SK-N-SH treated with all-trans-retinoic acid at 6 μM for 48 hours (cell line): ENCODE results near the gene ADARB2.

Source experiments
- ATAC-seq: fragments of 200-7000 bp; cut with Tn5 transposase; 3 replicates; pipeline ENCODE4 v1.9.1; 2020; ENCODE audit warnings: mild to moderate bottlenecking, moderate library complexity
- ARNTL ChIP-seq: fragments of 450-650 bp; formaldehyde crosslinking; IDR thresholded peaks from 2 replicates; pipeline ENCODE4 v1.5.0; 2020; ENCODE audit warnings: low read depth, mild to moderate bottlenecking, moderate library complexity, borderline replicate concordance
- BACH2 ChIP-seq: fragments of 250-450 bp; sonication (Bioruptor Pico); IDR thresholded peaks from 2 replicates; pipeline ENCODE4 v1.9.0; 2021; ENCODE audit warnings: mild to moderate bottlenecking, borderline replicate concordance
- CSDC2 ChIP-seq: fragments of 250-450 bp; sonication (Bioruptor Pico); IDR thresholded peaks from 2 replicates; pipeline ENCODE4 v1.5.0; 2020; ENCODE audit warnings: mild to moderate bottlenecking, moderate library complexity
- CSRNP3 ChIP-seq: fragments of 250-450 bp; sonication (Bioruptor Pico); IDR thresholded peaks from 2 replicates; pipeline ENCODE4 v1.5.1; 2021; ENCODE audit warnings: mild to moderate bottlenecking, moderate library complexity
- ESRRG ChIP-seq: fragments of 250-450 bp; sonication (Bioruptor Pico); IDR thresholded peaks from 2 replicates; pipeline ENCODE4 v1.6.1; 2021; ENCODE audit warnings: mild to moderate bottlenecking
- GLIS3 ChIP-seq: fragments of 250-450 bp; sonication (Bioruptor Pico); IDR thresholded peaks from 2 replicates; pipeline ENCODE4 v1.5.0; 2020; ENCODE audit warnings: mild to moderate bottlenecking, moderate library complexity
- ISL1 ChIP-seq: fragments of 250-450 bp; sonication (Bioruptor Pico); IDR thresholded peaks from 2 replicates; pipeline ENCODE4 v2.1.2; 2022; ENCODE audit warnings: mild to moderate bottlenecking, moderate library complexity
- OSR1 ChIP-seq: fragments of 250-450 bp; sonication (Bioruptor Pico); IDR thresholded peaks from 2 replicates; pipeline ENCODE4 v1.8.0; 2022; ENCODE audit warnings: moderate library complexity, mild to moderate bottlenecking, inconsistent platforms
- PPARA ChIP-seq: fragments of 250-450 bp; sonication (Bioruptor Pico); IDR thresholded peaks from 2 replicates; pipeline ENCODE4 v1.5.0; 2020; ENCODE audit warnings: mild to moderate bottlenecking, borderline replicate concordance
- SNAI2 ChIP-seq: fragments of 250-450 bp; sonication (Bioruptor Pico); IDR thresholded peaks from 2 replicates; pipeline ENCODE4 v1.5.0; 2020; ENCODE audit warnings: mild to moderate bottlenecking, moderate library complexity
- TCF4 ChIP-seq: fragments of 250-450 bp; sonication (Bioruptor Pico); IDR thresholded peaks from 2 replicates; pipeline ENCODE4 v1.8.0; 2021; ENCODE audit warnings: mild to moderate bottlenecking, moderate library complexity, borderline replicate concordance
- TOX ChIP-seq: fragments of 250-450 bp; sonication (Bioruptor Pico); IDR thresholded peaks from 2 replicates; pipeline ENCODE4 v1.8.0; 2021; ENCODE audit warnings: mild to moderate bottlenecking, moderate library complexity, borderline replicate concordance
- TSHZ2 ChIP-seq: fragments of 250-450 bp; sonication (Bioruptor Pico); IDR thresholded peaks from 2 replicates; pipeline ENCODE4 v1.5.0; 2020; ENCODE audit warnings: mild to moderate bottlenecking, moderate library complexity
- ZC3H10 ChIP-seq: fragments of 250-450 bp; sonication (Bioruptor Pico); IDR thresholded peaks from 2 replicates; pipeline ENCODE4 v1.5.1; 2021; ENCODE audit warnings: mild to moderate bottlenecking, moderate library complexity
- ZFP3 ChIP-seq: fragments of 250-450 bp; sonication (Bioruptor Pico); IDR thresholded peaks from 2 replicates; pipeline ENCODE4 v1.5.0; 2020; ENCODE audit warnings: mild to moderate bottlenecking, moderate library complexity
- ZFP30 ChIP-seq: fragments of 450-650 bp; formaldehyde crosslinking; IDR thresholded peaks from 2 replicates; pipeline ENCODE4 v1.5.0; 2022; ENCODE audit warnings: mild to moderate bottlenecking, moderate library complexity
- ZNF565 ChIP-seq: fragments of 450-650 bp; formaldehyde crosslinking; conservative IDR thresholded peaks from 2 replicates; pipeline ENCODE4 v1.5.0; 2020; ENCODE audit warnings: low read depth, mild to moderate bottlenecking, moderate library complexity
- ZNF70 ChIP-seq: fragments of 450-650 bp; formaldehyde crosslinking; IDR thresholded peaks from 2 replicates; pipeline ENCODE4 v1.5.0; 2020; ENCODE audit warnings: mild to moderate bottlenecking, moderate library complexity
- ZNF8 ChIP-seq: fragments of 450-650 bp; formaldehyde crosslinking; IDR thresholded peaks from 2 replicates; pipeline ENCODE4 v1.5.0; 2020; ENCODE audit warnings: mild to moderate bottlenecking, moderate library complexity
- TF ChIP-seq, protein P1 (sequence below): fragments of 250-450 bp; sonication (Bioruptor Pico); IDR thresholded peaks from 2 replicates; pipeline ENCODE4 v1.8.0; 2021; ENCODE audit warnings: low read depth, mild to moderate bottlenecking, moderate library complexity, borderline replicate concordance
- TF ChIP-seq, protein P2 (sequence below): fragments of 250-450 bp; sonication (Bioruptor Pico); IDR thresholded peaks from 2 replicates; pipeline ENCODE4 v1.8.0; 2020; ENCODE audit warnings: mild to moderate bottlenecking, moderate library complexity, borderline replicate concordance
- TF ChIP-seq, protein P3 (sequence below): fragments of 250-450 bp; sonication (Bioruptor Pico); IDR thresholded peaks from 2 replicates; pipeline ENCODE4 v1.5.1; 2020; ENCODE audit warnings: low read depth, mild to moderate bottlenecking, moderate library complexity

Gene ADARB2

DNA sequence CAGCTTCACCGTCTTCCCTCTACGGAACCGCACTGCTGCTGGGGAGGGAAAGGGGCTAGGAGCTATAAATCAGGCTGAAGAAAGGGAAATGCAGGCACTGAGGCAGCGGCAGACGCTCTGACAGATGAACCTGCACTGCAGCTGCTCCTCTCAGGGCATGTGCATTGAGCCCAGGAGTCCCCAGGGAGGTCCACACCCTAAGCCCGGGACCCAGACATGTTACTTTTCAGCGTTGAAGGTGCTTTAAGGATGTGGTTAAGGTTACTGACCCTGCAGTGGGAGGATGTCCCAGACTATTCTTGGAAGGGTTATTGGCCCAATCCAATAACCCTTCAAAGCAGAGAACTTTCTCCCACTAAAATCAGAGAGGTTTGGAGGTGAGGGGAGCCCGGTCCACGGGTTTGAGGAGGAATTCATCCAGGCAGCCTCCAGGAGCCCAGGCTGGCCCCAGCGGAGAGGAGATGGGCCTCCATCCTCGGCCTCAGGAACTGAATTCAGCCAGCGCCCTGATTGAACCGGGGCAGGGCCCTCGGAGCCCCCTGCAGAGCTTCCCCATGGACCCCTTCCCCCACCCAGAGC lies 75.4 kb downstream of the ADARB2 start (continued):
- TF ChIP-seq ZNF8 (CRISPR knock-in tag) (no peak), ZNF565 (no peak), BACH2 (no peak), SNAI2 (CRISPR knock-in tag) (no peak), ZNF70 (CRISPR knock-in tag) (no peak)

- TF ChIP-seq ZNF8 (CRISPR knock-in tag) = no peak
- no peak for TF ChIP-seq ZFP30 (CRISPR knock-in tag)
- no peak for TF ChIP-seq ZNF565
- no peak for TF ChIP-seq ISL1
- no peak for TF ChIP-seq TOX
- no peak for TF ChIP-seq SNAI2 (CRISPR knock-in tag)
- no peak for TF ChIP-seq ZC3H10 (CRISPR knock-in tag)
- TF ChIP-seq ARNTL (CRISPR knock-in tag) = no peak
- TF ChIP-seq PPARA (CRISPR knock-in tag) = no peak
- TF ChIP-seq ESRRG (CRISPR knock-in tag) = no peak
- TF ChIP-seq, protein P1, sequence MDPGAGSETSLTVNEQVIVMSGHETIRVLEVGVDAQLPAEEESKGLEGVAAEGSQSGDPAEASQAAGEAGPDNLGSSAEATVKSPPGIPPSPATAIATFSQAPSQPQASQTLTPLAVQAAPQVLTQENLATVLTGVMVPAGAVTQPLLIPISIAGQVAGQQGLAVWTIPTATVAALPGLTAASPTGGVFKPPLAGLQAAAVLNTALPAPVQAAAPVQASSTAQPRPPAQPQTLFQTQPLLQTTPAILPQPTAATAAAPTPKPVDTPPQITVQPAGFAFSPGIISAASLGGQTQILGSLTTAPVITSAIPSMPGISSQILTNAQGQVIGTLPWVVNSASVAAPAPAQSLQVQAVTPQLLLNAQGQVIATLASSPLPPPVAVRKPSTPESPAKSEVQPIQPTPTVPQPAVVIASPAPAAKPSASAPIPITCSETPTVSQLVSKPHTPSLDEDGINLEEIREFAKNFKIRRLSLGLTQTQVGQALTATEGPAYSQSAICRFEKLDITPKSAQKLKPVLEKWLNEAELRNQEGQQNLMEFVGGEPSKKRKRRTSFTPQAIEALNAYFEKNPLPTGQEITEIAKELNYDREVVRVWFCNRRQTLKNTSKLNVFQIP (CRISPR knock-in tag) = no peak
- no peak for TF ChIP-seq CSRNP3
- TF ChIP-seq TCF4 (CRISPR knock-in tag) = no peak
- TF ChIP-seq TSHZ2 = no peak
- TF ChIP-seq, protein P2, sequence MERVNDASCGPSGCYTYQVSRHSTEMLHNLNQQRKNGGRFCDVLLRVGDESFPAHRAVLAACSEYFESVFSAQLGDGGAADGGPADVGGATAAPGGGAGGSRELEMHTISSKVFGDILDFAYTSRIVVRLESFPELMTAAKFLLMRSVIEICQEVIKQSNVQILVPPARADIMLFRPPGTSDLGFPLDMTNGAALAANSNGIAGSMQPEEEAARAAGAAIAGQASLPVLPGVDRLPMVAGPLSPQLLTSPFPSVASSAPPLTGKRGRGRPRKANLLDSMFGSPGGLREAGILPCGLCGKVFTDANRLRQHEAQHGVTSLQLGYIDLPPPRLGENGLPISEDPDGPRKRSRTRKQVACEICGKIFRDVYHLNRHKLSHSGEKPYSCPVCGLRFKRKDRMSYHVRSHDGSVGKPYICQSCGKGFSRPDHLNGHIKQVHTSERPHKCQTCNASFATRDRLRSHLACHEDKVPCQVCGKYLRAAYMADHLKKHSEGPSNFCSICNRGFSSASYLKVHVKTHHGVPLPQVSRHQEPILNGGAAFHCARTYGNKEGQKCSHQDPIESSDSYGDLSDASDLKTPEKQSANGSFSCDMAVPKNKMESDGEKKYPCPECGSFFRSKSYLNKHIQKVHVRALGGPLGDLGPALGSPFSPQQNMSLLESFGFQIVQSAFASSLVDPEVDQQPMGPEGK (CRISPR knock-in tag) = no peak
- TF ChIP-seq, protein P3, sequence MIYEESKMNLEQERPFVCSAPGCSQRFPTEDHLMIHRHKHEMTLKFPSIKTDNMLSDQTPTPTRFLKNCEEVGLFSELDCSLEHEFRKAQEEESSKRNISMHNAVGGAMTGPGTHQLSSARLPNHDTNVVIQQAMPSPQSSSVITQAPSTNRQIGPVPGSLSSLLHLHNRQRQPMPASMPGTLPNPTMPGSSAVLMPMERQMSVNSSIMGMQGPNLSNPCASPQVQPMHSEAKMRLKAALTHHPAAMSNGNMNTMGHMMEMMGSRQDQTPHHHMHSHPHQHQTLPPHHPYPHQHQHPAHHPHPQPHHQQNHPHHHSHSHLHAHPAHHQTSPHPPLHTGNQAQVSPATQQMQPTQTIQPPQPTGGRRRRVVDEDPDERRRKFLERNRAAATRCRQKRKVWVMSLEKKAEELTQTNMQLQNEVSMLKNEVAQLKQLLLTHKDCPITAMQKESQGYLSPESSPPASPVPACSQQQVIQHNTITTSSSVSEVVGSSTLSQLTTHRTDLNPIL = no peak
- TF ChIP-seq ZFP3 (CRISPR knock-in tag) = no peak
- TF ChIP-seq BACH2 = no peak
- no peak for TF ChIP-seq GLIS3
- TF ChIP-seq OSR1 (CRISPR knock-in tag) = no peak
- ATAC-seq = no peak
These were observed 75.9 kb downstream of the ADARB2 start for GRCh38 chr10:1661416-1661815.

DNA sequence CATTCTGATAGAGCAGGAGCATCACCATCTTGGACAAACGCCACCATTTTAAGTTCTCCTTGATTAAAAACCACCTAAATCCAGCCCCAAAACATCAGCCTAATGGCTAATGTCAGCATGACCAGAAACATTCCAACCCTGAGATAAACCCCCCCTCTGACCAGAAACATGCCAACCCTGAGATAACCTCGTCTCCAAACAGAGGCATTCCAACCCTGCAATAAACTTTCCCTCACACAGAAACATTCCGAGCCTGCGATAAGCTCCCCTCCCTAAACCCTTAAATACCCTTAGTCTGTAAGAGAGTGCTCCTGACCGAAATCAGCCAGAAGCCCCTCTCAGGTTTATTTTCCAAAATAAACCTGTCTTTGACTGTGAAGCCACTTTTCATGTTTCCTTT lies 76.5 kb downstream of the ADARB2 start:
- no peak for ATAC-seq

More for the DNA sequence above, 76.5 kb downstream of the ADARB2 start:
- TF ChIP-seq, protein P3 = no peak
- TF ChIP-seq CSDC2 (CRISPR knock-in tag) (no peak), GLIS3 (no peak), BACH2 (no peak)
- TF ChIP-seq, protein P1 (CRISPR knock-in tag) = no peak
